Measurements from ENCODE around the gene COL4A1. TPM values are rescaled to one million over a fixed set of nuclear protein-coding genes. Genes with fewer than 3 reads are reported as not detected.

The COL4A1 gene
- total RNA-seq, 2 experiments from 2014 or later = 0.08 to 0.16 TPM

- ChIA-PET CTCF (interaction anchor here (0.6 kb wide), 1 partner anchor 9 kb away, joined by 3 read pairs; no protein-coding TSS in a partner anchor), POLR2A (no interaction called here)
- DNase-seq (no peak), ATAC-seq (ENCODE audit: poor library complexity) (no peak)
- Histone ChIP-seq H3K4me1 (ENCODE audit: insufficient read depth, low read length) (no peaks in the 10 kb centered on the region), H3K27me3 (ENCODE audit: control insufficient read depth in 1 of 2, insufficient read depth in 2 of 2, low read length in 2 of 2) (peaks cover 11 to 19% of the 10 kb centered on the region in 2 experiments), H3K9me3 (ENCODE audit: control insufficient read depth in 1 of 2, insufficient read depth in 1 of 2, low read length in 2 of 2) (no peaks in the 10 kb centered on the region), H3K4me3 (ENCODE audit: low read length) (no peak overlapping the region), H3K27ac (ENCODE audit: low read depth in 1 of 2, low read length in 2 of 2) (no peak overlapping the region), H3K36me3 (ENCODE audit: insufficient read depth, low read length) (no peaks in the 10 kb centered on the region)
- Mint-ChIP-seq H3K36me3 (ENCODE audit: low read depth) (no peaks in the 10 kb centered on the region), H3K27ac (no peak overlapping the region), H3K27me3 (peaks cover 51% of the 10 kb centered on the region), H3K4me1 (ENCODE audit: low read depth) (no peaks in the 10 kb centered on the region), H3K9me3 (no peaks in the 10 kb centered on the region), H3K4me3 (no peak overlapping the region)
- TF ChIP-seq, protein P1, sequence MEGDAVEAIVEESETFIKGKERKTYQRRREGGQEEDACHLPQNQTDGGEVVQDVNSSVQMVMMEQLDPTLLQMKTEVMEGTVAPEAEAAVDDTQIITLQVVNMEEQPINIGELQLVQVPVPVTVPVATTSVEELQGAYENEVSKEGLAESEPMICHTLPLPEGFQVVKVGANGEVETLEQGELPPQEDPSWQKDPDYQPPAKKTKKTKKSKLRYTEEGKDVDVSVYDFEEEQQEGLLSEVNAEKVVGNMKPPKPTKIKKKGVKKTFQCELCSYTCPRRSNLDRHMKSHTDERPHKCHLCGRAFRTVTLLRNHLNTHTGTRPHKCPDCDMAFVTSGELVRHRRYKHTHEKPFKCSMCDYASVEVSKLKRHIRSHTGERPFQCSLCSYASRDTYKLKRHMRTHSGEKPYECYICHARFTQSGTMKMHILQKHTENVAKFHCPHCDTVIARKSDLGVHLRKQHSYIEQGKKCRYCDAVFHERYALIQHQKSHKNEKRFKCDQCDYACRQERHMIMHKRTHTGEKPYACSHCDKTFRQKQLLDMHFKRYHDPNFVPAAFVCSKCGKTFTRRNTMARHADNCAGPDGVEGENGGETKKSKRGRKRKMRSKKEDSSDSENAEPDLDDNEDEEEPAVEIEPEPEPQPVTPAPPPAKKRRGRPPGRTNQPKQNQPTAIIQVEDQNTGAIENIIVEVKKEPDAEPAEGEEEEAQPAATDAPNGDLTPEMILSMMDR (IDR thresholded peaks at IDR 0.05) = no peak
- intact Hi-C loops (cut with DNase I, micrococcal nuclease) = no loop called here
These were observed 70.1 kb downstream of the COL4A1 start for GRCh38 chr13:110236831-110237261.

DNA sequence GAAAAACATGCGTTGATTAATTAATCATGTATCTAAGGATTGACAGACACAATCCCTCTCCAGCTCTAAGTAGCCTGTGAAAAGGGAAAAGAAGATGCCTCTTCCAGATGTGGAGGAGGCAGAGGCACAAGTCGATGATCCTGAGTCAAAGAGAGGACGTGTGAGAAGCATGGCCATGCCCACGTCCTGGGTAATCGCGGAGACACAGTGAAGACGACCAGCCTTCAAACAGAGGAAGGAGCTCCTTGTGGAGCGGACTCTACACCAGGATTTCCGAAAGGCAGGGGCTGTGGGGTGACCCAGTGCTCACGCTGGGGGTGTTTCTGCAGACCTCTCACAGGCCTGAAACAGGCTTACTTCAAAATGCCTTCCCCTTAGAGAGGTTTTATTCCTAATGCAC is 70.5 kb downstream of the COL4A1 start:
- intact Hi-C loops (cut with DNase I, micrococcal nuclease) = no loop called here
- H3K4me1 Mint-ChIP-seq (ENCODE audit: low read depth) = no peaks in the 10 kb centered on the region
- no peaks in the 10 kb centered on the region for H3K9me3 Mint-ChIP-seq
- H3K27ac Mint-ChIP-seq = no peak overlapping the region
- Histone ChIP-seq H3K27ac (ENCODE audit: low read depth in 1 of 2, low read length in 2 of 2) (no peak overlapping the region), H3K4me3 (ENCODE audit: low read length) (no peak overlapping the region), H3K36me3 (ENCODE audit: insufficient read depth, low read length) (no peaks in the 10 kb centered on the region), H3K9me3 (ENCODE audit: control insufficient read depth in 1 of 2, insufficient read depth in 1 of 2, low read length in 2 of 2) (no peaks in the 10 kb centered on the region), H3K4me1 (ENCODE audit: insufficient read depth, low read length) (no peaks in the 10 kb centered on the region), H3K27me3 (ENCODE audit: control insufficient read depth in 1 of 2, insufficient read depth in 2 of 2, low read length in 2 of 2) (peaks cover 11 to 19% of the 10 kb centered on the region in 2 experiments)
- ChIA-PET CTCF (no interaction called here), POLR2A (no interaction called here)
- no peak for ATAC-seq (ENCODE audit: poor library complexity)
- H3K4me3 Mint-ChIP-seq = no peak overlapping the region
- DNase-seq = no peak
- TF ChIP-seq, protein P1 (IDR thresholded peaks at IDR 0.05) = no peak
- peaks cover 54% of the 10 kb centered on the region for H3K27me3 Mint-ChIP-seq
- H3K36me3 Mint-ChIP-seq (ENCODE audit: low read depth) = no peaks in the 10 kb centered on the region

DNA sequence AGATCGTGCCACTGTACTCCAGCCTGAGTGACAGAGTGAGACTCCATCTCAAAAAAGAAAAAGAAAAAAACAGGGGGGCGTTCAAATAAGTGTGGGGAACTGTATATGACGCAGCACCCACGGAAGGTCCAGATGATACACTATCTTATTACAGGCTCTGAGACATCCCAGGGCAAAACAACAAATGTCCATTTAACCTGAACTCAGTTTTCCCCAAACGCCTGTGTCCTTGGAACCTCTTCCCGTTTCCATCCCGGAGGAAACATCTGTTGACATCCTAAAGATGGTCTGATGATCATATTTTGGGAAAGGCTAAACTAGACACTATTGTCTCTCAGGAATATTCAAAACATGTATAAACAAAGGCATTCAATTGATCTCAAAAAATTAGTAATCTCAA is 72.4 kb downstream of the COL4A1 start:
- H3K36me3 ChIP-seq (ENCODE audit: insufficient read depth, low read length) = no peaks in the 10 kb centered on the region
- Mint-ChIP-seq H3K27ac (no peak overlapping the region), H3K9me3 (no peaks in the 10 kb centered on the region), H3K36me3 (ENCODE audit: low read depth) (no peaks in the 10 kb centered on the region), H3K4me1 (ENCODE audit: low read depth) (no peaks in the 10 kb centered on the region), H3K27me3 (peaks cover 55% of the 10 kb centered on the region), H3K4me3 (no peak overlapping the region)
- intact Hi-C loops (cut with DNase I, micrococcal nuclease) = no loop called here
- ChIA-PET CTCF (no interaction called here), POLR2A (no interaction called here)
- DNase-seq (no peak), ATAC-seq (ENCODE audit: poor library complexity) (no peak)
- peaks cover 7 to 19% of the 10 kb centered on the region in 2 experiments for H3K27me3 ChIP-seq (ENCODE audit: control insufficient read depth in 1 of 2, insufficient read depth in 2 of 2, low read length in 2 of 2)
- no peaks in the 10 kb centered on the region for H3K4me1 ChIP-seq (ENCODE audit: insufficient read depth, low read length)
- H3K27ac ChIP-seq (ENCODE audit: low read depth in 1 of 2, low read length in 2 of 2) = no peak overlapping the region
- no peaks in the 10 kb centered on the region for H3K9me3 ChIP-seq (ENCODE audit: control insufficient read depth in 1 of 2, insufficient read depth in 1 of 2, low read length in 2 of 2)
- H3K4me3 ChIP-seq (ENCODE audit: low read length) = no peak overlapping the region
- TF ChIP-seq, protein P1 (IDR thresholded peaks at IDR 0.05) = no peak

Data from CD4-positive, alpha-beta T cell (primary cell).